ENCODE measurements around the gene KBTBD4.

Gene KBTBD4

DNA sequence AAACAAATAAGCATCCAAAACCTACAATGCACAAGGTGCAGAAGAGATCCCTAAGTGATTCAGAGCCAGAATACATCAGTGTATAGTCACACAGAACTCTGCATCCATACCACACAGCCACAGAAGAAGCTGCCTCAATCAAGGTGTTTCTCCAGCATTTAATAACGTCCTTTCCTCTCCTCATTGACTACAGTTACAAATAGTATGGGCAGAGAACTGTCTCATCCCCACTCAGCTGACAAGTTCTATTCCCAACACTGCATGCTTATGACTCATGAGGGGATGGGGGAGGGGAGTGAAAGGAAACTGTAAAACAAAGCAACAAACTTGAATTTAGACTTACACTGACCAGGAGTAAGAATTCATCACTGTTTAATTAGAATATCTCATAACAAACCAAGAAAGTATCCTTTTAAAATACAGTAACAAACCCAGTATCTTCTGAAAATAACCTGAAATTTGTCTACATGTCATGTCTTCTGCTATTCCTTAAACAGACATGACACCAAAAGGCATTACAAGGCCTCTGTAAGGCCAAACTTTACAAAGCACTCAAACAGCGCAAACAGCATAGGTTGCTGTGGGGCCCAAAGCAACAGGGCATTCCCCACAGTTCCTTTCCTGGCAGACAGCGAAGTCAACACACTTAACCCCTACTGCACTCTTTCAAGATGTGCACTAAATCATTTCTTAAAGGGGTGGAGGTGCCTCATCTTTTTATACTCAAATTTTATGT lies 55.1 kb downstream of the KBTBD4 start:
- FAIRE-seq = no peak
